Stimulated activated CD8-positive, alpha-beta memory T cell treated with anti-CD3 and anti-CD28 coated beads, Interleukin-12 subunit alpha, Interleukin-12 subunit beta, amount 100 ng/mL, for 24 hours (primary cell): ENCODE data around the gene TACC2.
"Not testable (repeated sequence)": the region's sequence is repeated elsewhere in the genome, so short reads cannot be mapped to it uniquely, and the experiment has no call there.

Experiments
- DNase-seq: peaks from one replicate; pipeline ENCODE4 v3.0.0-alpha.2; 2020; ENCODE audit errors: extremely low read depth

Gene TACC2

GRCh38 chr10:121978511-121978910, 10.5 kb upstream of the TACC2 start:
- no peak for DNase-seq

- DNase-seq: no peak
These were observed 7.6 kb upstream of the TACC2 start for GRCh38 chr10:121981346-121981745.

GRCh38 chr10:121983852-121984251, 5.1 kb upstream of the TACC2 start:
- DNase-seq: no peak

- DNase-seq: no peak
These were observed 4.5 kb upstream of the TACC2 start for GRCh38 chr10:121984463-121984862.

- no peak for DNase-seq
These were observed 1.2 kb downstream of the TACC2 start for GRCh38 chr10:121990015-121990677.

GRCh38 chr10:121991727-121992126, 2.8 kb downstream of the TACC2 start:
- DNase-seq: not testable (repeated sequence)

GRCh38 chr10:121994429-121994941, 5.5 kb downstream of the TACC2 start:
- no peak for DNase-seq

GRCh38 chr10:121998462-121998861, 9.5 kb downstream of the TACC2 start:
- DNase-seq: no peak

GRCh38 chr10:121999301-121999700, 10.3 kb downstream of the TACC2 start:
- no peak for DNase-seq

GRCh38 chr10:122001698-122002097, 12.7 kb downstream of the TACC2 start:
- DNase-seq: no peak

- DNase-seq: no peak
These were observed 18.5 kb downstream of the TACC2 start for GRCh38 chr10:122007415-122007814.

GRCh38 chr10:122010405-122011050, 21.6 kb downstream of the TACC2 start:
- DNase-seq: no peak

GRCh38 chr10:122012731-122013130, 23.8 kb downstream of the TACC2 start:
- no peak for DNase-seq

GRCh38 chr10:122013311-122013780, 24.4 kb downstream of the TACC2 start:
- DNase-seq: no peak

- DNase-seq: no peak
These were observed 25.8 kb downstream of the TACC2 start for GRCh38 chr10:122014652-122015248.

GRCh38 chr10:122017926-122018325, 29.0 kb downstream of the TACC2 start:
- DNase-seq: not testable (repeated sequence)

- no peak for DNase-seq
These were observed 29.5 kb downstream of the TACC2 start for GRCh38 chr10:122018491-122018890.

- no peak for DNase-seq
These were observed 30.0 kb downstream of the TACC2 start for GRCh38 chr10:122018951-122019413.

GRCh38 chr10:122019414-122019975, 30.5 kb downstream of the TACC2 start:
- no peak for DNase-seq

- no peak for DNase-seq
These were observed 31.3 kb downstream of the TACC2 start for GRCh38 chr10:122020226-122020625.

- no peak for DNase-seq
These were observed 32.4 kb downstream of the TACC2 start for GRCh38 chr10:122021379-122021778.

- no peak for DNase-seq
These were observed 32.9 kb downstream of the TACC2 start for GRCh38 chr10:122021828-122022227.
